ENCODE results near the gene RUNX3. TPM values are rescaled to one million over a fixed set of nuclear protein-coding genes. Genes with fewer than 3 reads are reported as not detected.
A peak's percentile ranks its signal among the peaks of the same experiment; 100 is the strongest.

RUNX3 gene
- total and polyA plus RNA-seq, 4 donors: 1.7 to 9.0 (median 4.5) TPM

DNA sequence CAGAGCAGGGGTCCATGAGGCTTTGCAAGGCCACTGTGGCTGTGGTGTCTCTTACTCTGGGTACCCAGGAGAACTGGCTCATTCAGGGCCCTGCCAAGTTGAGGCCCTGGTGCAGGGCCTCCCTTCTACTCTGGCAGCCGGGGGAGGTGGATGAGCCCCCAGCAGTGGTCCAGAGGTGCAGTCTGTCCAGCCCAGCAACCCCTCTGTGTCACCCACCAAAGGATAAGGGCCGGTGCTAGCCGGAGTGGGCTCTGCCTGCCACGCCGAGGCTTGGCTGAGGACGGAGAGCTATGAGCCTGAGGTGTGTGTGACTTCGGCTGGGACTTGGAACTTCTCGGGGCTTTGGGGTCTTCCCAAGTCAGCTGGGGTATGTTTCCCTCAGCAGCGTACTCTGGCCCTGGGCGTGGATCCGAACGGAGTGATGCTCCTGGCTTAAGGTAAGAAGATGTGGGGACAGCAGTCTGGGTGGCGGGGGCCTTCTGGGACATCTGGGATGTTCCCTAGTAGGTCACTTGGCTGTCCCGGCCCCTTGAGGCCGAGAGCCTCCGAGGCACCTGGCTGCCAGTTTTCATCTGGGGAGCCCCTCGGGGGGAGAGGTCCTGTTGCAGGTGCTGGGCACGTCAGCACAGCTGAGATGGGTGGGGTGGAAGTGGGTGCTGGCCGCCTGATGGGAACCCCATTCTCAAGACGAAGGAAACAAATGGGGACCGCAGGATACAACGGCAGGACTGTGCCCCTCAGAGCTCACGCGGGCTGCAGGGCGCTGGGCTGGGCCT is 25.9 kb downstream of the RUNX3 start:
- no peak for TF ChIP-seq CTCF (IDR thresholded peaks at IDR 0.05; ENCODE audit: control extremely low read depth, extremely low read depth)
- Histone ChIP-seq H3K36me3 (ENCODE audit: control insufficient read depth in 4 of 4, insufficient read depth in 4 of 4, low read length in 4 of 4) (peaks cover 0 to 3% (median 0%) of the 10 kb centered on the region in 4 donors), H3K4me1 (ENCODE audit: control insufficient read depth in 5 of 5, insufficient read depth in 5 of 5, low read length in 5 of 5) (peaks cover 0 to 4% (median 0%) of the 10 kb centered on the region in 5 donors), H3K9me3 (ENCODE audit: control insufficient read depth in 4 of 4, insufficient read depth in 3 of 4, low read length in 3 of 4) (peaks cover 0 to 3% (median 0%) of the 10 kb centered on the region in 4 donors), H3K4me3 (no peak overlapping the region), H3K27ac (ENCODE audit: low read depth in 1 of 2, low read length in 1 of 2) (no peak overlapping the region), H3K27me3 (ENCODE audit: control insufficient read depth in 3 of 3, insufficient read depth in 3 of 3, low read length in 2 of 3) (no peaks in the 10 kb centered on the region), H3K9ac (ENCODE audit: insufficient read depth in 1 of 2, low read length in 2 of 2) (no peak overlapping the region)
- WGBS, 2 donors: 86 to 87% methylated on average over 24 to 25 of the region's 25 CpGs
- DNase-seq (peak in 1 of 3 donors; percentile 4), ATAC-seq (ENCODE audit: insufficient read depth, low FRiP score) (no peak)

DNA sequence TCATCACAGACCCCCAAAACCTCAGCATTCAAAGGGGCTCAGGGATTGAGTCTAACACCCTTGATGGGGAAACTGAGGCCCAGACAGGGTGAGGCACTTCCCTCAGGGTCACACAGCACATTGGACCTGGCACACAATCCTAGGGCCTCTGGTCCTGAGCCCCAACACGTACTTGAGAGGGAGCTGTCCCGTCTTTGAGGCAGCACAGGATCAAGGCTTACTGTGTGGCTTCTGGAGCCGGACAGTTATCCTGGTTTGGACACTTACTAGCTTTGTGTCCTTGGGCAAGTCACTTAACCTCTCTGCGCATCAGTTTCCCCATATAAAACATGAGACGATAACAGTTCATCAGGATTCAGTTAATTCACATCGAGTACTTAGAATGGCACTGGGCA is 26.5 kb downstream of the RUNX3 start:
- peaks cover 0 to 3% (median 0%) of the 10 kb centered on the region in 4 donors for H3K36me3 ChIP-seq (ENCODE audit: control insufficient read depth in 4 of 4, insufficient read depth in 4 of 4, low read length in 4 of 4)
- WGBS, 2 donors: 93 to 95% methylated on average over 6 of the region's 6 CpGs
- no peak for ATAC-seq (ENCODE audit: insufficient read depth, low FRiP score)
- peaks cover 0 to 4% (median 0%) of the 10 kb centered on the region in 5 donors for H3K4me1 ChIP-seq (ENCODE audit: control insufficient read depth in 5 of 5, insufficient read depth in 5 of 5, low read length in 5 of 5)
- TF ChIP-seq CTCF (IDR thresholded peaks at IDR 0.05; ENCODE audit: control extremely low read depth, extremely low read depth): no peak
- DNase-seq: peak in 1 of 3 donors; percentile 6
- H3K9me3 ChIP-seq (ENCODE audit: control insufficient read depth in 4 of 4, insufficient read depth in 3 of 4, low read length in 3 of 4): peaks cover 0 to 5% (median 0%) of the 10 kb centered on the region in 4 donors
- H3K4me3 ChIP-seq: no peak overlapping the region
- H3K9ac ChIP-seq (ENCODE audit: insufficient read depth in 1 of 2, low read length in 2 of 2): no peak overlapping the region
- no peaks in the 10 kb centered on the region for H3K27me3 ChIP-seq (ENCODE audit: control insufficient read depth in 3 of 3, insufficient read depth in 3 of 3, low read length in 2 of 3)
- no peak overlapping the region for H3K27ac ChIP-seq (ENCODE audit: low read depth in 1 of 2, low read length in 1 of 2)

- Histone ChIP-seq H3K36me3 (ENCODE audit: control insufficient read depth in 4 of 4, insufficient read depth in 4 of 4, low read length in 4 of 4) (peaks cover 0 to 3% (median 0%) of the 10 kb centered on the region in 4 donors), H3K27ac (ENCODE audit: low read depth in 1 of 2, low read length in 1 of 2) (no peak overlapping the region), H3K4me3 (no peak overlapping the region), H3K27me3 (ENCODE audit: control insufficient read depth in 3 of 3, insufficient read depth in 3 of 3, low read length in 2 of 3) (no peaks in the 10 kb centered on the region), H3K4me1 (ENCODE audit: control insufficient read depth in 5 of 5, insufficient read depth in 5 of 5, low read length in 5 of 5) (peaks cover 0 to 4% (median 0%) of the 10 kb centered on the region in 5 donors), H3K9ac (ENCODE audit: insufficient read depth in 1 of 2, low read length in 2 of 2) (no peak overlapping the region), H3K9me3 (ENCODE audit: control insufficient read depth in 4 of 4, insufficient read depth in 3 of 4, low read length in 3 of 4) (peaks cover 0 to 5% (median 0%) of the 10 kb centered on the region in 4 donors)
- peak in 1 of 3 donors; percentile 6 for DNase-seq
- 91 to 93% methylated on average over 10 of the region's 10 CpGs for WGBS, 2 donors
- no peak for TF ChIP-seq CTCF (IDR thresholded peaks at IDR 0.05; ENCODE audit: control extremely low read depth, extremely low read depth)
- no peak for ATAC-seq (ENCODE audit: insufficient read depth, low FRiP score)
Measured at GRCh38 chr1:24903011-24903461, 27.0 kb downstream of the RUNX3 start.
